Loucy (cell line): ENCODE data around the gene B3GALT6.

Experiments used
- H2AFZ ChIP-seq: fragments of 200-600 bp; sonication (generic); 2 replicates; pipeline ENCODE4 v1.6.0; 2016; ENCODE audit warnings: antibody characterized with exemption, mild to moderate bottlenecking, low read length, moderate library complexity
- H3F3A ChIP-seq: fragments of 200-600 bp; 2 replicates; pipeline ENCODE4 v1.6.0; 2016; ENCODE audit warnings: antibody characterized with exemption, low read depth, mild to moderate bottlenecking
- H3K27me3 ChIP-seq: fragments of 200-600 bp; sonication (generic); 2 replicates; pipeline ENCODE4 v1.6.1; 2014; ENCODE audit warnings: low read length, mild to moderate bottlenecking; ENCODE audit not compliant: insufficient read depth, poor library complexity, severe bottlenecking
- H3K36me3 ChIP-seq: fragments of 200-600 bp; sonication (generic); 2 replicates; pipeline ENCODE4 v1.6.1; 2016; ENCODE audit warnings: low read length; ENCODE audit not compliant: insufficient read depth
- H3K4me1 ChIP-seq: fragments of 200-600 bp; sonication (generic); 2 replicates; pipeline ENCODE4 v1.5.1; 2014; ENCODE audit warnings: low read length, mild to moderate bottlenecking; ENCODE audit not compliant: insufficient read depth, poor library complexity, severe bottlenecking
- H3K4me2 ChIP-seq: fragments of 200-600 bp; sonication (generic); 2 replicates; pipeline ENCODE4 v1.6.0; 2014; ENCODE audit warnings: antibody characterized with exemption, low read length, low read depth, mild to moderate bottlenecking; ENCODE audit not compliant: poor library complexity, severe bottlenecking
- H3K4me3 ChIP-seq: fragments of 200-600 bp; sonication (generic); 2 replicates; pipeline ENCODE4 v1.5.1; 2014; ENCODE audit warnings: low read length, mild to moderate bottlenecking, mixed read lengths; ENCODE audit not compliant: poor library complexity, severe bottlenecking
- H3K79me2 ChIP-seq: fragments of 200-600 bp; sonication (generic); 2 replicates; pipeline ENCODE4 v1.6.1; 2014; ENCODE audit warnings: low read length; ENCODE audit not compliant: insufficient read depth
- H3K9ac ChIP-seq: fragments of 200-600 bp; sonication (generic); 2 replicates; pipeline ENCODE4 v1.6.0; 2014; ENCODE audit warnings: mild to moderate bottlenecking, low read depth, low read length, moderate library complexity; ENCODE audit not compliant: poor library complexity, severe bottlenecking
- H3K9me2 ChIP-seq: fragments of 200-600 bp; sonication (generic); replicated peaks from 2 replicates; pipeline ENCODE4 v1.6.1; 2016; ENCODE audit warnings: low read depth, low read length, mixed read lengths
- H3K9me3 ChIP-seq: fragments of 200-600 bp; sonication (generic); 2 replicates; pipeline ENCODE4 v1.6.1; 2014; ENCODE audit warnings: mild to moderate bottlenecking, antibody characterized with exemption, low read length, low read depth; ENCODE audit not compliant: insufficient read depth
- H4K20me1 ChIP-seq: fragments of 200-600 bp; sonication (generic); 2 replicates; pipeline ENCODE4 v1.6.0; 2014; ENCODE audit warnings: antibody characterized with exemption, low read length, mild to moderate bottlenecking; ENCODE audit not compliant: insufficient read depth, poor library complexity, severe bottlenecking
- EZH2phosphoT487 ChIP-seq: fragments of 200-600 bp; IDR thresholded peaks from 2 replicates; pipeline ENCODE4 v1.6.1; 2018; ENCODE audit warnings: antibody characterized with exemption, mild to moderate bottlenecking, moderate library complexity, borderline replicate concordance
- TF ChIP-seq, protein P1 (sequence below): fragments of 200-600 bp; sonication (generic); conservative IDR thresholded peaks from 2 replicates; pipeline ENCODE4 v1.5.1; 2014; ENCODE audit warnings: mild to moderate bottlenecking, antibody characterized with exemption, low read length

Gene B3GALT6

DNA sequence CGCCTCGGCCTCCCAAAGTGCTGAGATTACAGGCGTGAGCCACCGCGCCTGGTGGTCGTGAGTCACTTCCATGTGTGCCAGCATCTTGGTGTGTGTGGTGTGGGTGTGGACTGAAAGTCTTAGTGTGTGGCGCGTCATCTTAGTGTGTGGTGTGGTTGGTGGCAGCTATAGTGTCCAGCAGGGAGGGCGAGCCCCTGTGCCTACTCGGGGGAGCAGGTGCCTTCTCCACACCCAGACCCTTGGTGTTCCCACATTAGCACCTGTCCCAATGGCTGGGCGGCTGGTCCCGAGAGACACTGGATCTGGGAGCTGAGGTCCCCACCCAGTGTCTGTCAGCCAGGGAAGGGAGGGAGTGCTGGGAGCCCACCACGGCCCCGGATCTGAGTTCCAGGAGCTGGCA lies 51.0 kb downstream of the B3GALT6 start:
- H2AFZ ChIP-seq = no peak overlapping the region
- no peaks in the 10 kb centered on the region for H3K9me3 ChIP-seq
- H3K4me2 ChIP-seq = no peak overlapping the region
- H3K36me3 ChIP-seq = no peaks in the 10 kb centered on the region
- no peaks in the 10 kb centered on the region for H3K79me2 ChIP-seq
- H3K27me3 ChIP-seq = no peaks in the 10 kb centered on the region
- TF ChIP-seq EZH2phosphoT487 = no peak
- TF ChIP-seq, protein P1, sequence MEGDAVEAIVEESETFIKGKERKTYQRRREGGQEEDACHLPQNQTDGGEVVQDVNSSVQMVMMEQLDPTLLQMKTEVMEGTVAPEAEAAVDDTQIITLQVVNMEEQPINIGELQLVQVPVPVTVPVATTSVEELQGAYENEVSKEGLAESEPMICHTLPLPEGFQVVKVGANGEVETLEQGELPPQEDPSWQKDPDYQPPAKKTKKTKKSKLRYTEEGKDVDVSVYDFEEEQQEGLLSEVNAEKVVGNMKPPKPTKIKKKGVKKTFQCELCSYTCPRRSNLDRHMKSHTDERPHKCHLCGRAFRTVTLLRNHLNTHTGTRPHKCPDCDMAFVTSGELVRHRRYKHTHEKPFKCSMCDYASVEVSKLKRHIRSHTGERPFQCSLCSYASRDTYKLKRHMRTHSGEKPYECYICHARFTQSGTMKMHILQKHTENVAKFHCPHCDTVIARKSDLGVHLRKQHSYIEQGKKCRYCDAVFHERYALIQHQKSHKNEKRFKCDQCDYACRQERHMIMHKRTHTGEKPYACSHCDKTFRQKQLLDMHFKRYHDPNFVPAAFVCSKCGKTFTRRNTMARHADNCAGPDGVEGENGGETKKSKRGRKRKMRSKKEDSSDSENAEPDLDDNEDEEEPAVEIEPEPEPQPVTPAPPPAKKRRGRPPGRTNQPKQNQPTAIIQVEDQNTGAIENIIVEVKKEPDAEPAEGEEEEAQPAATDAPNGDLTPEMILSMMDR = no peak
- H3K9ac ChIP-seq = no peak overlapping the region
- no peaks in the 10 kb centered on the region for H3K9me2 ChIP-seq
- H3K4me1 ChIP-seq = no peaks in the 10 kb centered on the region
- H3K4me3 ChIP-seq = no peak overlapping the region
- no peaks in the 10 kb centered on the region for H4K20me1 ChIP-seq
- H3F3A ChIP-seq = no peaks in the 10 kb centered on the region

DNA sequence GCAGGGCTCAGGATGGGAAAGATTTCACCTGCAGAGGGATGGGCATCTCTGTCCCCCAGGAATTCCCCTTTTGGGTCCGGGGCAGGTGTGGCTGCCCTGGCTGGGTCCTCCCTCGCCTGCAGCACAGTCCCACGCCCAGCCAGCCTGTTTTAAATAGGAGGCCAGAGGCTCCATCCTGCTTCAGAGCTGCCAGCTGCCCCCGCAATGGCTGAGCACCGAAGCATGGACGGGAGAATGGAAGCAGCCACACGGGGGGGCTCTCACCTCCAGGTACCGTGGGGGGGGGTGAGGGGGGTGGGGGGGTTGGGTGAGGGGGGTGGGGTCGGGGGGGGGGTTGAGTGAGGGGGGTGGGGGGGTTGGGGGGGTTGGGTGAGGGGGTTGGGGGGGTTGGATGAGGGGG lies 51.8 kb downstream of the B3GALT6 start:
- Histone ChIP-seq H2AFZ (no peak overlapping the region), H3F3A (no peaks in the 10 kb centered on the region), H3K4me1 (no peaks in the 10 kb centered on the region), H3K4me2 (no peak overlapping the region), H3K36me3 (no peaks in the 10 kb centered on the region), H3K9ac (no peak overlapping the region), H3K4me3 (no peak overlapping the region), H3K79me2 (no peaks in the 10 kb centered on the region), H3K27me3 (no peaks in the 10 kb centered on the region), H3K9me2 (no peaks in the 10 kb centered on the region), H3K9me3 (no peaks in the 10 kb centered on the region), H4K20me1 (no peaks in the 10 kb centered on the region)
- TF ChIP-seq, protein P1 = no peak
- no peak for TF ChIP-seq EZH2phosphoT487
